ENCODE results near the gene ARID5B.
"Not testable (repeated sequence)": the region's sequence is repeated elsewhere in the genome, so short reads cannot be mapped to it uniquely, and the experiment has no call there.

Gene ARID5B

GRCh38 chr10:62014510-62014909 lies 113.0 kb downstream of the ARID5B start:
- DNase-seq (ENCODE audit: low spot score) = no peak

GRCh38 chr10:62015994-62016393 lies 114.5 kb downstream of the ARID5B start:
- no peak for DNase-seq (ENCODE audit: low spot score)

GRCh38 chr10:62016623-62017490 lies 115.4 kb downstream of the ARID5B start:
- DNase-seq (ENCODE audit: low spot score) = no peak

- no peak for DNase-seq (ENCODE audit: low spot score)
Observed at GRCh38 chr10:62017491-62017870, 116.0 kb downstream of the ARID5B start.

GRCh38 chr10:62018131-62018911 lies 116.8 kb downstream of the ARID5B start:
- DNase-seq (ENCODE audit: low spot score) = no peak

- no peak for DNase-seq (ENCODE audit: low spot score)
Observed at GRCh38 chr10:62019013-62019684, 117.7 kb downstream of the ARID5B start.

GRCh38 chr10:62019685-62020359 lies 118.3 kb downstream of the ARID5B start:
- DNase-seq (ENCODE audit: low spot score) = no peak

GRCh38 chr10:62021128-62021665 lies 119.7 kb downstream of the ARID5B start:
- DNase-seq (ENCODE audit: low spot score) = no peak

- no peak for DNase-seq (ENCODE audit: low spot score)
Observed at GRCh38 chr10:62021978-62022802, 120.7 kb downstream of the ARID5B start.

- no peak for DNase-seq (ENCODE audit: low spot score)
Observed at GRCh38 chr10:62022830-62023229, 121.3 kb downstream of the ARID5B start.

GRCh38 chr10:62023329-62023728 lies 121.8 kb downstream of the ARID5B start:
- DNase-seq (ENCODE audit: low spot score) = no peak

- DNase-seq (ENCODE audit: low spot score) = no peak
Observed at GRCh38 chr10:62024026-62024701, 122.7 kb downstream of the ARID5B start.

- DNase-seq (ENCODE audit: low spot score) = no peak
Observed at GRCh38 chr10:62025134-62025794, 123.8 kb downstream of the ARID5B start.

- no peak for DNase-seq (ENCODE audit: low spot score)
Observed at GRCh38 chr10:62025901-62026879, 124.7 kb downstream of the ARID5B start.

- DNase-seq (ENCODE audit: low spot score) = no peak
Observed at GRCh38 chr10:62027841-62028501, 126.5 kb downstream of the ARID5B start.

- DNase-seq (ENCODE audit: low spot score) = not testable (repeated sequence)
Observed at GRCh38 chr10:62028502-62028842, 127.0 kb downstream of the ARID5B start.

- no peak for DNase-seq (ENCODE audit: low spot score)
Observed at GRCh38 chr10:62029401-62029800, 127.9 kb downstream of the ARID5B start.

GRCh38 chr10:62031507-62031906 lies 130.0 kb downstream of the ARID5B start:
- DNase-seq (ENCODE audit: low spot score) = no peak
